ENCODE results near the gene EPHA8.

EPHA8 gene

DNA sequence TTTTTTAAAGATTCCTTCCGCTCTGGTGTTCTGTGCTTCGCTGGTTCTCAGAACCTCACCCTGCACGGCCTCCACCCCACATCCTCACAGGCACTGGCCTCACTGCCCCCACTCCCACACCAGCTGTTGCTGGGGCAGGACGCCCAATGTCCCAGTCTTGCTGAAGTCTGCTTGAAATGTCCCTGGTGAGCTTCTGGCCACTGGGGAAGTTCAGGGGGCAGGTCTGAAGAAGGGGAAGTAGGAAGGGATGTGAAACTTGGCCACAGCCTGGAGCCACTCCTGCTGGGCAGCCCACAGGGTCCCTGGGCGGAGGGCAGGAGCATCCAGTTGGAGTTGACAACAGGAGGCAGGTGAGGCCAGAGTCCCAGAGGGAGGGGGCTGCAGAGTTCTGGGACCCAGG, 73.1 kb downstream of the EPHA8 start, which contains the start of gene C1QA:
TSS of gene C1QA (plus strand) at position 276 of the 400 bp plus-strand sequence. CDS start 989 bp downstream, outside the sequence.
- no peak for DNase-seq

DNA sequence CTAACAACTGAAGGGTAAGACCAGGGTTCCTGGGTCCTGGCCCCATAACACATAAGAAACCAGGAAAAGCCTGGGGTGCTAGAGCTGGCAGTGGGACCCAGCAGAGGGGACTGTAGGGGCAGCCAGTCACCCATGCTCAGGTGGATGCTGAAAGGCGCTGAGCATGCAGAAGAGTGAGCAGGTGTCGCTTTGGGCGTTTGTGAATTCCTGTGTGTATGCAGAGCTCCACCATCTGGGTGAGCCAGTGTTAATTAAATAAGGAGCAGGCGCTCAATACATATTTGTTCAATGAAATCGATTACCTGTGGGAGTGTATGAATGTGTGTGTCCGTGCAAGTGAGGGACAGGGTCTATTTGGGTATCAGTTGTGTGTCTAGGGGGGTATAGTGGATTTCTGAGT, 73.6 kb downstream of the EPHA8 start:
- no peak for DNase-seq
- TF ChIP-seq GATA1 (IDR thresholded peaks at IDR 0.05; ENCODE audit: low read depth, low read length) (no peak), POLR2A (IDR thresholded peaks at IDR 0.05; ENCODE audit: low read length) (no peak)

More for the DNA sequence above, 73.1 kb downstream of the EPHA8 start, which contains the start of gene C1QA:
- TF ChIP-seq POLR2A (IDR thresholded peaks at IDR 0.05; ENCODE audit: low read length) (no peak), GATA1 (IDR thresholded peaks at IDR 0.05; ENCODE audit: low read depth, low read length) (no peak)

DNA sequence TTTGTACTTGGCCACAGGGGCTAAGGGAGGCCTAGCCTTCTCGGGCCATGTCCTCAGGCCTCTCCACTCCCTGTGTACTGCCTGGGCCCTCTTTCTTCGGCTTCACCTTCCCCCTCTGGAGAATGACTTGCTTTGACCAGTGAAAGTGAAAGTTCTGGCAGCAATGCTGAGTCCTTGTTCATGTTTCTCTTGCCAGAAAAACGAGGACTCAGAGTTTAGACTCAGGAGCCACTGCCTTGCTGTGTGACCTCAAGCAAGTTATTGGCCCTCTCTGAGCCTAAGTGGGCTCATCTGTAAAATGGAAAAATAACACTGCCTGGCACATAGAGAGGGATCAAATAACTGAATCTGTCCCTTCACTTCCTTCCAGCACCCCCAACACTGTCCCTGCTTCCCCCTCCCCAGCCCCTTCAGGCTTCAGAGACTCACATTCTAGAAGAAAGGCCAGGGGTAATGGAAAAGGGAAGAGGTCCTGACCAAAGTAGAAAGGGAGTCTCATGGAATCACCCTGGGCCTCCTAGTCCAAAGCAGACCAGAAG, 74.7 kb downstream of the EPHA8 start:
- no peak for TF ChIP-seq POLR2A (IDR thresholded peaks at IDR 0.05; ENCODE audit: low read length)
- no peak for TF ChIP-seq GATA1 (IDR thresholded peaks at IDR 0.05; ENCODE audit: low read depth, low read length)
- DNase-seq: no peak

DNA sequence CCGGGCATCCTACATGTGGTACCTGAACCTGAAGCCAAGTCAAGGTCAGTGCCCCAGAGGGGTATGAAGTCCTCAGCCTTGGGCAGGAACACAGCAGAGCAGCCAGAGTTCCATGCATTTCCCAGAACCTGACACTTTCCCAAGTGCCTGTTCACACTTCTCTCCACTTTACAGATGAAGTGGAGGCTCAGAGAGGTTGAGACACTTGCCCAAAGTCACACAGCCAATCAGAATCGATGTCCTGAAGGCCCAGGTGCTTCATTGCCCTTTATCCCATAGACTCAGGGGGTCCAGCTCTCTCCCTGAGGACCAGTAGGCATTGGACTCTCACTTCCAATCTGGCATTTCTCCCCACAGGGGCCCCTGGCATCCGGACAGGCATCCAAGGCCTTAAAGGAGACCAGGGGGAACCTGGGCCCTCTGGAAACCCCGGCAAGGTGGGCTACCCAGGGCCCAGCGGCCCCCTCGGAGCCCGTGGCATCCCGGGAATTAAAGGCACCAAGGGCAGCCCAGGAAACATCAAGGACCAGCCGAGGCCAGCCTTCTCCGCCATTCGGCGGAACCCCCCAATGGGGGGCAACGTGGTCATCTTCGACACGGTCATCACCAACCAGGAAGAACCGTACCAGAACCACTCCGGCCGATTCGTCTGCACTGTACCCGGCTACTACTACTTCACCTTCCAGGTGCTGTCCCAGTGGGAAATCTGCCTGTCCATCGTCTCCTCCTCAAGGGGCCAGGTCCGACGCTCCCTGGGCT, 75.4 kb downstream of the EPHA8 start:
- no peak for TF ChIP-seq GATA1 (IDR thresholded peaks at IDR 0.05; ENCODE audit: low read depth, low read length)
- TF ChIP-seq POLR2A (IDR thresholded peaks at IDR 0.05; ENCODE audit: low read length): no peak
- DNase-seq: no peak

DNA sequence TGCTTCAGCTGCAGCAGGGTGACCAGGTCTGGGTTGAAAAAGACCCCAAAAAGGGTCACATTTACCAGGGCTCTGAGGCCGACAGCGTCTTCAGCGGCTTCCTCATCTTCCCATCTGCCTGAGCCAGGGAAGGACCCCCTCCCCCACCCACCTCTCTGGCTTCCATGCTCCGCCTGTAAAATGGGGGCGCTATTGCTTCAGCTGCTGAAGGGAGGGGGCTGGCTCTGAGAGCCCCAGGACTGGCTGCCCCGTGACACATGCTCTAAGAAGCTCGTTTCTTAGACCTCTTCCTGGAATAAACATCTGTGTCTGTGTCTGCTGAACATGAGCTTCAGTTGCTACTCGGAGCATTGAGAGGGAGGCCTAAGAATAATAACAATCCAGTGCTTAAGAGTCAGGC, 76.0 kb downstream of the EPHA8 start:
- TF ChIP-seq GATA1 (IDR thresholded peaks at IDR 0.05; ENCODE audit: low read depth, low read length) (no peak), POLR2A (IDR thresholded peaks at IDR 0.05; ENCODE audit: low read length) (no peak)
- DNase-seq: peak in 1 of 2 experiments; percentile 4

DNA sequence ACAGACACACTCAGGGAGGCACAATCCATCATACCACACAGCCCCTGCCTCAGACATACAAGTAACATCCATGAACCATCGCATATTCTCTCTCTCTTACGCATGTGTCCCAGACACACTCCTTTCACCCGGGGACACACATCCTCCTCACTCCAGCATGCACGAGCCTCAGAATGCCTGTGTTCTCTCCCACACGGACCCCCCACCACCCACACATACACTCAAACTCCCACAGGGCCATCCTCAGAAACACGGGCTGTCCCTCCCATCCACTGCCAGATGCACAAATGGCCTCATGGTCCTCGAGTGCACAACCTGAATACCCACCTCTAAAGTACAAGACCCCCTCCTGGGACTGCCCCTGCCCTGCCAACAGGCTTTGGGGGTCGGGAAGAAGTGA, 78.0 kb downstream of the EPHA8 start:
- no peak for DNase-seq
- TF ChIP-seq GATA1 (IDR thresholded peaks at IDR 0.05; ENCODE audit: low read depth, low read length): no peak
- TF ChIP-seq POLR2A (IDR thresholded peaks at IDR 0.05; ENCODE audit: low read length): no peak

DNA sequence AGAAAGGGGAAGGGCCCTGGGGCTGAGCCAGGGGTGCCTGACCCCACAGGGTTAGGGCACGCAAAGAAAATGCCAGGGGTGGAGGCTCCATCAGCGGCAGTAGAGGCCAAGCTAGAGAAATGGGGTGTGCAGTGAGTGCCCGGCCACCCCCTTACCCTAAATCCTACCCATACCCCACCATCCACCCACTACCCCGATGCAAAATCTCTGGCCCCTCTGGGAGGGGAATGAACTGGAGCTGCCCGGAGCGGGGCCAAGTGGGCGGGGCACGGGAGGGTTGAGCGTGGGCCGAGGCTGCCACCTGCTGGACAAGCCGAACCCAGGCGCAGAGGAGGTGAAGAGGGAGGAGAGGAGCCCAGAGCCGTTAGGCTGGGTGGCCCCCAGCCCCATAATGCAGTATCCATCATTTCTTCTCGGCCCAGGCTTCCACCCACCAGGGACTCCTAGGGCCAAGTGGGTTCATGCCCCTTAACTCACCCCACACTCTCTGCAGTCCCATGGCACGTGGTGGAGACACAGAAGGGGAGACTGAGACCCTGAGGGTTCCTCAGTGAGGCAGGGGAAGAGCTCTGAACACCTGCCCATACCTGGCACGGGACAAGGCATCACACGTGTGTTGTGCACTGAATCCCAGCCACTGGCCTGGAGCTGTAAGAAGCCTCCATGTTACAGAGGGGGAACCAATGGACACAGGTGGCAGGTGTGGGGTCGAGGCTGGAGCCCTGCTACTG, 78.8 kb downstream of the EPHA8 start:
- TF ChIP-seq GATA1 (IDR thresholded peaks at IDR 0.05; ENCODE audit: low read depth, low read length): no peak
- no peak for TF ChIP-seq POLR2A (IDR thresholded peaks at IDR 0.05; ENCODE audit: low read length)
- DNase-seq: peak; percentile 55 to 77

DNA sequence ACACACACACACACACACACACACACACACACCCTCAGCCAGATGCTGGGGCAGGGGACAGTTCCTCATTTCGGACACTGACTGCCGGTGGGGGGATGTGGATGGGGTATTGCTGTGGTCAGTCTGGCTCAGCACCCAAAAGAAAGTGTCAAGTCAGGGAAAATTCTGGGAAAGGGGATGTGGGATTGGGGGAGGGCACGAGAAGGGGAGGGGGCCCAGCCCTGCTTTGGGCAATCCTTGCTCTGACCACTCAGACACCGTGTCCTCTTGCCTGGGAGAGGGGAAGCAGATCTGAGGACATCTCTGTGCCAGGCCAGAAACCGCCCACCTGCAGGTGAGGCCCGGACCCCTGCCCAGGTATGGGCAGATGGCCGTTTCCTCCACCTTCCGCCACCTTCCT, 80.1 kb downstream of the EPHA8 start, which contains the start of gene C1QC:
TSS of gene C1QC (plus strand) at position 253 of the 400 bp plus-strand sequence. CDS start 391 bp downstream, outside the sequence.
- no peak for DNase-seq
- no peak for TF ChIP-seq GATA1 (IDR thresholded peaks at IDR 0.05; ENCODE audit: low read depth, low read length)
- TF ChIP-seq POLR2A (IDR thresholded peaks at IDR 0.05; ENCODE audit: low read length): no peak

DNA sequence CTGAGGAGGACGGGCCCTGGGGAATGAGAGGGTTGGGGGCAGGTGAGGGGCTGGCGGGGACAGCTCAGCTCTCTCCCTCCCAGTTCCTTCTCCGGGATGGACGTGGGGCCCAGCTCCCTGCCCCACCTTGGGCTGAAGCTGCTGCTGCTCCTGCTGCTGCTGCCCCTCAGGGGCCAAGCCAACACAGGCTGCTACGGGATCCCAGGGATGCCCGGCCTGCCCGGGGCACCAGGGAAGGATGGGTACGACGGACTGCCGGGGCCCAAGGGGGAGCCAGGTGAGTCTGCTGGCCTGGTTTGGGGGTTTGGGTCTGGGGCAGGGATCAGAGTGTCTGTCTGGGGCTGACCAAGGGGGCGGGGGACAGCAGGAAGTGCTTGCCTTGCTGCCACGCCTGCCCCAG, 80.6 kb downstream of the EPHA8 start:
- TF ChIP-seq GATA1 (IDR thresholded peaks at IDR 0.05; ENCODE audit: low read depth, low read length): no peak
- no peak for TF ChIP-seq POLR2A (IDR thresholded peaks at IDR 0.05; ENCODE audit: low read length)
- DNase-seq: no peak

DNA sequence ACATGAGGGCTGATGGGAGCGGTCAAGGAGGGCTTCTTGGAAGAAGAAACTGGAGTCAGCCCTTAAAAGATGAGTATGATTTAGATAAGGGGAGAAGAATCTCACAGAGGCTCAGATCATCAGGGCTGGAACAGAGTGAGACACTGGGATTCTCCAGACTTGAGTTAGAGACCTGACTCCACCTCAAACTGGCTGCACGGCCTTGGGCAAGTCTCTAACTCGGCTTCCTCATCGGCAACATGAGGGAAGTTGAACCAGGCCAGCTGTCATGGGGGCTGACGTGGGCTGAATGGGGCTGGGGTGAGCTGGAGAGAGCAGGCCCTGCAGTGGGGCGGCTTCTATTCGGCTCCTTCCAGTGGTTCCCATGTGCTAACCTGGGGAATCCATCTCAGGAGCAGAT, 82.6 kb downstream of the EPHA8 start:
- no peak for DNase-seq

DNA sequence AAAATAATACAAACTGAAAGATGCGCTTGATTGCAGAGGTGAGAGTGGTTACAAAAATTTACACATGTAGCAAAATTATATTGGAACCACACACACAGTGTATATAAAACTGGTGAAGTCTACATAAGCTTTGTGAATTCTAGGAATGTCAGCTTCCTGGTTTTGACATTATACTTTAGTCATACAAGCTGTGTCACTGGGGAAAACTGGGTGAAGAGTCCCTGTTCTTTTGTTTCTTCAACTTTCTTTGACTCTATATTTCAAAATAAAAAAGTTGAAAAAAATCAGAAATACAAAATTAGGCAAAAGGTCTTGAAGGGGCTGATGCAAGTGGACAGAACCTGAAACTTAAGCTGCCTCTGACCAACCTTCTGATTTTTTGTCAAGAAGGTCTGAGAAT, 83.1 kb downstream of the EPHA8 start:
- no peak for DNase-seq
- TF ChIP-seq GATA1 (IDR thresholded peaks at IDR 0.05; ENCODE audit: low read depth, low read length) (no peak), POLR2A (IDR thresholded peaks at IDR 0.05; ENCODE audit: low read length) (no peak)

More for the DNA sequence above, 82.6 kb downstream of the EPHA8 start:
- TF ChIP-seq POLR2A (IDR thresholded peaks at IDR 0.05; ENCODE audit: low read length): no peak
- no peak for TF ChIP-seq GATA1 (IDR thresholded peaks at IDR 0.05; ENCODE audit: low read depth, low read length)

DNA sequence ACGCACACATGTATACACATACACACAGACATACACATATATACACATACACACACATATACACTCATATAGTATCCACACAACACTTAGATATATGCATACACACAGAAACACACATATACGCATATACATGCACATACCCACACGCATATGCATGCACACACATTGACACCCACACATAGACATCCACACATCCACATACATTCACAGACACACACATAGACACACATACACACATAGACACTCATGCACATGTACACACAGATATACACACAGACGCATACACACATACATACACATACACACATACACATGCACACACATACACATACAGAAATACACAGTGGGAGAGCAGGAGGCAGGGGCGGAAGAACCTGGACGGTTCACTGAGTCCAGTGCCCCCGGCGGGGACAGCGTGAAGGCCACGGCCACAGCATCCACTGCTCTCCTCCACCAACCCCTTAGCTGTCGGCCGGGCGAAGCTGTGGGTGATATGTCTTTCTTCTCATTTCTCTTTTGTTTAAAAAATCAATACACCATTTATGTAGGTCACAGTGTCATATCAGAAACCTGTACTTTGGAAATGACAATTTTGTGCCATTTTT, 86.9 kb downstream of the EPHA8 start:
- no peak for DNase-seq
- no peak for TF ChIP-seq POLR2A (IDR thresholded peaks at IDR 0.05; ENCODE audit: low read length)
- TF ChIP-seq GATA1 (IDR thresholded peaks at IDR 0.05; ENCODE audit: low read depth, low read length): no peak

DNA sequence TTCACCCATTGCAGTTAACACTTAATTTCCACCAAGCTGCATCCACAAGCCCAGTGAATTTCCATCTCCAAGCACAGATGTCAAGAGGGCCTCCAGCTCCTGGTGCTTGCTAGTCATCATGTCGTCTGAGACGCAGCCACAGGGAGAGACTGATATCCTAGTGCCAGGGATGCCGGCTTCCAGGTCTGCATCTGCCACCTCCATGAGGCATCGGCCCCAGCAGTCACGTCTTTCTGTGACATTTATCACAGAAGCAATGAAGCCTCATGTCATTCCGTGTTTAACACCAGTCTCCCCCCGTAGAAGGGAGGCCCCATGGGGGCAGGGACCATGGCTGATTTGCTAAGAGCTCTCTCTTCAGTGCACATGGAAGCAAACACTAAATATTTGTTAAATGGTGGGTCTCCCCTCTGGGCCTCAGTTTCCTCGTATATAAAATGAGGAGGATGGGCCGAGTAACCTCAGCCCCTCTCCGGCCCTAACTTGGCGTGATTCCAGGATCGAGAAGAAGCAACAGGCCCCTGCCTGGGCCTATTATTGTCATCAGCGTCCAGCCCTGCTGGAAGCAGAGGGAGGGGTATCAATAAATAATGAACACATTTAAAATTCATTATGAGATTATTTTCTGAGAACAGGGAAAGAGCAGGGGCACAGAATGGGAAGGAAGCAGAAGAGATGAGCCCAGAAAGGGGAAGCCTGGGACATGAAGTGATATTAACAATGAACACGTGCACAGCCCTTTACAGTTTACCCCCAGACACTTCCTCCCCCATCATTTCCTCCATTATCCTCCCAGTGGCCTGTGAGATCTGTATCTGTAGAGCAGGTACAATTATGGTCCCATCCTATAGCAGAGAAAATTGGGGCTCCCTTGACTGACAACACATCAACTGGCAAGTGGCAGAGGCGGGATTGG, 88.9 kb downstream of the EPHA8 start:
- TF ChIP-seq GATA1 (IDR thresholded peaks at IDR 0.05; ENCODE audit: low read depth, low read length): no peak
- DNase-seq: no peak

Data from erythroblast (primary cell).